NCI-H128 (cell line): ENCODE data around the gene FTCD.

Source experiments
- DNase-seq: peaks from one replicate; lab custom pipeline; 2025; ENCODE audit not compliant: unreplicated experiment; lab: John Stamatoyannopoulos, UW

The FTCD gene

GRCh38 chr21:46095083-46095719, 60.2 kb downstream of the FTCD start:
- no peak for DNase-seq

- DNase-seq: no peak
These were observed 60.8 kb downstream of the FTCD start for GRCh38 chr21:46094401-46095082.

GRCh38 chr21:46093668-46094400, 61.5 kb downstream of the FTCD start:
- no peak for DNase-seq

GRCh38 chr21:46092811-46093667, 62.3 kb downstream of the FTCD start:
- DNase-seq: no peak

- no peak for DNase-seq
These were observed 63.2 kb downstream of the FTCD start for GRCh38 chr21:46092026-46092764.

- DNase-seq: no peak
These were observed 63.8 kb downstream of the FTCD start for GRCh38 chr21:46091631-46092025.

- no peak for DNase-seq
These were observed 64.3 kb downstream of the FTCD start for GRCh38 chr21:46091118-46091517.

GRCh38 chr21:46089285-46089684, 66.1 kb downstream of the FTCD start:
- no peak for DNase-seq

GRCh38 chr21:46088189-46088588, 67.2 kb downstream of the FTCD start:
- DNase-seq: no peak

GRCh38 chr21:46087641-46088040, 67.7 kb downstream of the FTCD start:
- DNase-seq: no peak
